GM06990 (cell line): Measurements from ENCODE around the gene BSPRY.

ENCODE experiments used
- DNase-seq: peaks from one replicate; pipeline ENCODE4 v3.0.0-alpha.2; 2011; ENCODE audit not compliant: insufficient read length; ENCODE audit errors: extremely low read depth
- H3K27me3 ChIP-seq: replicated peaks from 2 replicates; pipeline ENCODE4 v1.6.0; 2011; ENCODE audit warnings: low read length; ENCODE audit not compliant: control insufficient read depth, insufficient read depth
- H3K36me3 ChIP-seq: 2 replicates; pipeline ENCODE4 v1.5.1; 2011; ENCODE audit warnings: low read length; ENCODE audit not compliant: control insufficient read depth, insufficient read depth
- H3K4me3 ChIP-seq: replicated peaks from 2 replicates; pipeline ENCODE4 v1.5.1; 2011; ENCODE audit warnings: low read depth, mild to moderate bottlenecking, control low read depth, low read length
- TF ChIP-seq, protein P1 (sequence below): IDR thresholded peaks from 2 replicates; pipeline ENCODE4 v1.5.1; 2011; ENCODE audit warnings: low read length, control low read depth, mild to moderate bottlenecking, inconsistent platforms; ENCODE audit not compliant: insufficient read depth, poor library complexity, severe bottlenecking

The BSPRY gene

DNA sequence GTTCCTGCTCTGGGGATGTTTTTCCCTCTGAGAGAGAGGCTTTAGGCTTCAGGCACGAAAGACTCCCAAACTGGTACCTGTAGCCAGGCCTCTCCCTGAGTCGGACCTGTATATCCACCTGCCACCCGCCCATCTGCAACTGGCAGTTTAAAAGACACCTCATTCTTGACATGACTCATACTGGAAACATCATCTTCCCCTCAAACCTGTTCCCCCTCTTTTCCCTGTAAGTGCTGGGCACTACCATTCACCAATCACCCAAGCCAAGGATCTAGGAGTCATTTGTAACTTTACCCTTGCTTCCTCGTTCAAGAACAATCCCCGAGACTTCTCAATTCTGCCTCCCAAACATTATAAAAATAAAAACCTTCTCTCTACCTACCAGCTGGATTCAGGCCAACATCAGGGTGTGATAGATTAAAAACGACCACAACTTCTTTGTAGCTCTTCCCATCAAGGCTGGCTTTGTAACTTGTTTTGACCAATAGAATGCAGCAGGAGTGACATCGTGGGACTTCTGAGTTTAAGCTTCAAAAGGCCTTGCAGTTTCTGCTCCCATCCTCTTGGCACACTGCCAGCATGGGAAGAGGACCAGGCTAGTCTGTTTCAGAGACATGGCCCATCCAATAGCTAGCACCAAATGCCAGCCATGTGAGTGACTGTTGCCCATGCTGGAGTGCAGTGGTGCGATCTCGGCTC is 7.5 kb upstream of the BSPRY start:
- DNase-seq = no peak
- Histone ChIP-seq H3K27me3 (no peaks in the 10 kb centered on the region), H3K36me3 (no peaks in the 10 kb centered on the region), H3K4me3 (no peak overlapping the region)
- TF ChIP-seq, protein P1, sequence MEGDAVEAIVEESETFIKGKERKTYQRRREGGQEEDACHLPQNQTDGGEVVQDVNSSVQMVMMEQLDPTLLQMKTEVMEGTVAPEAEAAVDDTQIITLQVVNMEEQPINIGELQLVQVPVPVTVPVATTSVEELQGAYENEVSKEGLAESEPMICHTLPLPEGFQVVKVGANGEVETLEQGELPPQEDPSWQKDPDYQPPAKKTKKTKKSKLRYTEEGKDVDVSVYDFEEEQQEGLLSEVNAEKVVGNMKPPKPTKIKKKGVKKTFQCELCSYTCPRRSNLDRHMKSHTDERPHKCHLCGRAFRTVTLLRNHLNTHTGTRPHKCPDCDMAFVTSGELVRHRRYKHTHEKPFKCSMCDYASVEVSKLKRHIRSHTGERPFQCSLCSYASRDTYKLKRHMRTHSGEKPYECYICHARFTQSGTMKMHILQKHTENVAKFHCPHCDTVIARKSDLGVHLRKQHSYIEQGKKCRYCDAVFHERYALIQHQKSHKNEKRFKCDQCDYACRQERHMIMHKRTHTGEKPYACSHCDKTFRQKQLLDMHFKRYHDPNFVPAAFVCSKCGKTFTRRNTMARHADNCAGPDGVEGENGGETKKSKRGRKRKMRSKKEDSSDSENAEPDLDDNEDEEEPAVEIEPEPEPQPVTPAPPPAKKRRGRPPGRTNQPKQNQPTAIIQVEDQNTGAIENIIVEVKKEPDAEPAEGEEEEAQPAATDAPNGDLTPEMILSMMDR = no peak

DNA sequence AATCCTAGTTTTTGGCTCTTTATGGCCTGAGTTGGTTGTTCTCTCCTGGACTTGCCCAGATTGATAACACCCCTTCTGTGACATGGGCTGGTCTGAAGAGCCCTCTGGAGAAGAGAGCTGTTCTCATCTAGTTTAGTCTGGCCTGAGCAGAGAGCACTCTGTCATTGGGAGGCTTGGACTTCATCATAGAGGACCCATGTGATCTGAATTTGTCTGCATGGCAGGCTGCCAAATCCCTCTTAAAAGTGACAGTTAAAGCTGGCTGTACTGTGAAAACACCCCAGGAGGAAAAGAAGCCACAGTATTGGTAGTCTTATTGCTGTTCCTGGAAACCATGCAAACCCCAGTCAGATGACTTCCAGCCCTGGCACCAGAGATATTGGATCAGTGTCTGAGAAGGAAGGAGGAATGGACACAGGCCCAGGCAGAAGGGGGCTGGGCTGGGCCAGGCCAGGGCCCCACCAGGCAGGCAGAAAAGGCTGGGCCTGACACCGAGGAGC is 5.6 kb upstream of the BSPRY start:
- Histone ChIP-seq H3K27me3 (no peaks in the 10 kb centered on the region), H3K36me3 (no peaks in the 10 kb centered on the region), H3K4me3 (no peak overlapping the region)
- TF ChIP-seq, protein P1 = no peak
- no peak for DNase-seq

DNA sequence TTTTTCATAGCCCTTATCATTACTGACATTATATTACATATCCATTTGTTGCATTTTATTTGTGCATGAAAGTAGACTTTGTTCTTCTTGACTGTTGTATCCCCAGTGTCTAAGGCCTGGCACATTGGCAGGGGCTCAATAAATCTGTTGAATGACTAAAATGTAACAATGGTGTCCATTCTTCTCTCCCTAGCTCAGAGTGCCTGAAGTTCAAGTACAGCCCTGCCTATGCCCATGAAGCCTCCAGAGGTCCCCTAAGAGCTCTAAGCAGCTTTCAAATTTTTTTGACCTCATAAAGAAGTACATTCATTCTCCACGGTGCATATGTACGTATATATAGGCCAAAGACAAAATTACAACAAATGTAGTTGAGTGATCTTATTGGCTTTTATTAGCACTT is 4.2 kb upstream of the BSPRY start:
- H3K4me3 ChIP-seq = no peak overlapping the region
- H3K36me3 ChIP-seq = no peaks in the 10 kb centered on the region
- H3K27me3 ChIP-seq = no peaks in the 10 kb centered on the region; the same call in 1 of the 2 replicates
- TF ChIP-seq, protein P1 = no peak
- DNase-seq = no peak

DNA sequence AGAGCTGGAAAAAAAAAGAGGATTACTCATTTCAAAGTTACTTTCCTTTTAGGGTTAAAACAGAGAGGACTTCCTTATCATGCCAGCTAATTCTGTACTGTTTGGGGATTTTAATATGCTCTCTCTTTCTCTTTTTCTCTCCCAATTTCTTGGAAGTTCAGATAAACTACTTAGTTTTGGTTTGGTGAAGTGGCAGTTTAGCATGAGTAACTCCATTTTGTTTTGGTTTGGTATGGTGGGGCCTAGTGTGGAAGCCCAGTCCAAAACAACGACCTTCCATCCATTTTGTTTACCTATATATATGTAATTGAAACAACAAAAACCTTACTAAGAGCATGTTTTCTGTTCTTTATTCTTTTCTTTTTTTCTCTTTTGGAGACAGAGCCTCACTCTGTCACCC is 3.7 kb upstream of the BSPRY start:
- TF ChIP-seq, protein P1 = no peak
- no peaks in the 10 kb centered on the region; the same call in 1 of the 2 replicates for H3K27me3 ChIP-seq

DNA sequence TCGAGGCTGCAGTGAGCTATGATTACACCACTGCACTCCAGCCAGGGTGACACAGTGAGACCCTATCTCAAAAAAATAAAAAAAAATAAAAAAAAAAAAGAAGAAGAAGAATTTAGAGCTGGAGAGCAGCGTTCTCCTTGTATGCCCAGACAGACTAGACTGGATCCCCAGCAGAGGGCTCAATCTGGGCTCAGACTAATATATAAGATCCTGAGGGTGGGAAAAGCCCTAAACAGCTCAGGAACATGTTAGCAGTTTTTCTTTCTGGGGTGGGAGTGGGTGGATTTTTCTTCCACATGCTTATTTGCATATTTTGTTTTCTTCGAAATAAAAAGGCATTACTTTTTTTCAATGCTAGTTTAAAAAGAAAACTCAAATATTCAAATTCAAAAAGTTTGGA is 904 bp upstream of the BSPRY start:
- H3K36me3 ChIP-seq = no peaks in the 10 kb centered on the region
- no peak overlapping the region for H3K4me3 ChIP-seq
- H3K27me3 ChIP-seq = no peaks in the 10 kb centered on the region; the same call in 1 of the 2 replicates
- no peak for DNase-seq
- TF ChIP-seq, protein P1 = no peak

More for the DNA sequence above, 3.7 kb upstream of the BSPRY start:
- H3K4me3 ChIP-seq = no peak overlapping the region
- no peak for DNase-seq
- no peaks in the 10 kb centered on the region for H3K36me3 ChIP-seq
